CD4-positive, alpha-beta T cell treated with Interleukin-1 beta for 1 hour (primary cell): ENCODE data around the gene ARHGAP31.

ENCODE experiments used
- DNase-seq, 2 donors: peaks; one replicate each; pipeline ENCODE4 v3.0.0-alpha.2; 2020 to 2022

Gene ARHGAP31

GRCh38 chr3:119396870-119397269 lies 102.7 kb downstream of the ARHGAP31 start:
- no peak for DNase-seq

- DNase-seq: no peak
Measured at GRCh38 chr3:119400466-119400865, 106.3 kb downstream of the ARHGAP31 start.

DNA sequence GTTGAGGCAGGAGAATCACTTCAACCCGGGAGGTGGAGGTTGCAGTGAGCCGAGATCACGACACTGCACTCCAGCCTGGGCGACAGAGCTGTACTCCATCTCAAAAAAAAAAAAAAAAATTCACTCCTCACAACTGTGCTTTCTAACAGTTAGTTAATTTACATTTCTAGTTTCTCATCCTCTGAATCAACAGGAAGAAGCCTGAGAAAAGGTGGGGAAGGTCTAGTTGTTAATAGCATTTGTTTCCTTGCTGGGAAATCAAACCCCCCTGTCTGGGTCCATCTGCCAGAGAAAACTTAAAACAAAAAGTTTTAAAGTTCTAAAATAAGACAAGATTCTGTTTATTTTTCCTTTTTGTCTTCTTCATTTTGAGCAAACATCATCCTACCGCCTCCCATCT lies 106.9 kb downstream of the ARHGAP31 start:
- no peak for DNase-seq

DNA sequence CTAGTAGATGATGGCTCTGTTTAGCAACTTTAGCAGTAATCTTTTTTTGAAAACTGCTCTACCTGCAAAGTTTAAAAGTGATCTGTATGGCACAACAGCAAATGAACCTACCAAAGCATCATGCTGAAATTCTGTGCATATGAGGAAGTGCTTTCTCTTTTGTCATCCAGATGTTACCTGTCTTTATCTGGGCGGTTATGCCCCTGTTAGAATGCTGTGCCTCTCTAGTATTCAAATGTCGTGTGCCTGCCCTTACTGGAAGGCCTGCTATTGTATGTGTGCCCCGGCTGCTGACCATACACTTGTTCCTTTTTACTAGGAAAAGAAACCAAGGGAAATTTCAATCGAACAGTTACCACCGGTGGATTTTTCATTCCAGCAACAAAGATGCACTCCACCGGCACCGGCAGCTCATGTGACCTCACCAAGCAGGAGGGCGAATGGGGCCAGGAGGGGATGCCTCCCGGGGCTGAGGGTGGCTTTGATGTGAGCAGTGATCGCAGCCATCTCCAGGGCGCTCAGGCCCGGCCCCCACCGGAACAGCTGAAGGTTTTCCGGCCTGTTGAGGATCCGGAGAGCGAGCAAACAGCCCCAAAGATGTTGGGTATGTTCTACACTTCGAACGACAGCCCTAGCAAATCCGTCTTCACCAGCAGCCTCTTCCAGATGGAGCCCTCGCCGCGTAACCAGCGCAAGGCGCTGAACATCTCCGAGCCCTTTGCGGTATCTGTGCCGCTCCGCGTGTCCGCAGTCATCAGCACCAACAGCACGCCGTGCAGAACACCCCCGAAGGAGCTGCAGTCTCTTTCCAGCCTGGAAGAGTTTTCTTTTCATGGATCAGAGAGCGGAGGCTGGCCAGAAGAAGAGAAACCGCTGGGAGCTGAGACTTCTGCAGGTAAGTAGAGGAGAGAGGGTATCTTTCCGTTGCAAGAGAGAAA lies 107.6 kb downstream of the ARHGAP31 start:
- no peak for DNase-seq

DNA sequence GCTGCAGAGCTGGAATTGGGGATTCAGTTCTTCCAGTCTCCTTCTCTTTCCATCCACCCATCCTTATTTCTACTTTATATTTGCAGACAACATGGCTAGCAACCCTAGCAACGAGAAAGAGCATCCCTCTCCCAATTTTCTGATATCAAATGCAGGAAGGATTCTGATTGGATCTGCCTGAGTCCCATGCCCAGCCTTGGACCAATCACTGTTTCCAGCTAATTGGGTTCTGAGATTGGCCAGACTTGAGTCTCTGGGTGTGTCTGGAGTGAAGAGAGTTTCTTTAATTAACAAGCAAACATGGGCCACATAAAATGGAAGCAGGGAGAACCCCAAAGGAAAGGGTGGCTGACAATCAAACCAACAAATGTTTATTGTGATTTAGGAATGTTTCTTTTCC lies 108.6 kb downstream of the ARHGAP31 start:
- DNase-seq: no peak

DNA sequence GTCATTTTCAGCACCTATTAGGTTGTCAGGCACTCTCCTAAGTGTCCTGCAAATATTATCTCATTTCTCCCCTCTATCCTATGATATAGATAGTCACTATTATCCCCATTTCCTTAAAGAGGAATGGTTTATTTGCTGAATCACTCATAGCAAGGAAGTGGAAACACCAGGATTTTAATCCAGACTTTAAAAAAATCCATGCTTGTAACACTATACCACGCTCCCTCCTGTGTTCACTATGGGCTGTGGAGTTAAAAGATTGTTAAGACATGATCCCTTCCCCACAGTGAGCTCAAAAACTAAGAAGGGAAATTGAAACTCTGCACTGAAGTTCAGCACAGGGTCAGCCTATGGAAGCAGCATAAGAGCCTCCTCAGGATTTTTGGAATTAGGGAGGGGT lies 109.0 kb downstream of the ARHGAP31 start:
- DNase-seq: no peak

GRCh38 chr3:119405315-119405714 lies 111.1 kb downstream of the ARHGAP31 start:
- DNase-seq: no peak

GRCh38 chr3:119408243-119408950 lies 114.2 kb downstream of the ARHGAP31 start:
- DNase-seq: no peak

GRCh38 chr3:119409844-119410243 lies 115.7 kb downstream of the ARHGAP31 start:
- DNase-seq: no peak

DNA sequence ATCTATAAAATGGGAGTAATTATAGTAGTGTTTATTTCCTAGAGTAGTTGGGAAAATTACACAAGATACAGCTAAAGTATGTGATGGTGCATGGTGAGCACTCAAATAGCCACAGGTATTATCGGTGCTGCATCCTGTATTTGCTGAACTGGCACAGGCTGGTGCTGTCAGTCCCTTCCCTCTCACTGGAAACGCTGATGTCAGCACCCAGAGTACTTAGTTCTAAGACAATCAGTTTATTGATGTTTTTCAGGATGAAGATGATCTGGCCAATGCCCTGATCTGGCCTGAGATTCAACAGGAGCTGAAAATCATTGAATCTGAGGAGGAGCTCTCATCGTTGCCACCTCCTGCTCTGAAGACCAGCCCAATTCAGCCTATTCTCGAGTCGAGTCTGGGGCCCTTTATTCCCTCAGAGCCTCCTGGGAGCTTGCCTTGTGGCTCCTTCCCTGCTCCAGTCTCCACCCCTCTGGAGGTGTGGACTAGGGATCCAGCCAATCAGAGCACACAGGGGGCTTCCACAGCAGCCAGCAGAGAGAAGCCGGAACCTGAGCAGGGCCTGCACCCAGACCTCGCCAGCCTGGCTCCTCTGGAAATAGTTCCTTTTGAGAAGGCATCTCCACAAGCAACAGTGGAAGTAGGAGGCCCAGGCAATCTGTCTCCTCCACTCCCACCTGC lies 119.6 kb downstream of the ARHGAP31 start:
- no peak for DNase-seq

GRCh38 chr3:119416873-119417272 lies 122.7 kb downstream of the ARHGAP31 start:
- no peak for DNase-seq

GRCh38 chr3:119417771-119418512 lies 123.8 kb downstream of the ARHGAP31 start:
- DNase-seq: no peak

DNA sequence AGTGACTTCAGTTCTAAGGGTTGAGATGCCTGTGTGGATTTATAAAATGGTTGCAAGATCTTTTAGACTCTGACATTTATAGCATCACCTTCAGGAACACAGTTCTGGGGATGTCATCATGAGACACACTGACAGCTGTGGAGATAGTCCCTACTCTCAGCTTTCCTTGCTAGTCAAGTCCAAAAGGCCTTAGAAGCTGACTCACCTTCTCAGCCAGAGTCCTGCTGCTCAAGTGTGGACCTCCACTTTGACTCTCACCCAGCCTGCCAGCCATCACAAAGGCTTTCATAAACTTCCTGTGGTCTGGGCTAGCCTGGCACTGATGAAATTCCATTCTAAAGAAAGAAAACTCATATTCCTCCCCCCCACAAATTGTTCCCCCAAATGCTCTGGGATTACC lies 124.5 kb downstream of the ARHGAP31 start:
- no peak for DNase-seq

DNA sequence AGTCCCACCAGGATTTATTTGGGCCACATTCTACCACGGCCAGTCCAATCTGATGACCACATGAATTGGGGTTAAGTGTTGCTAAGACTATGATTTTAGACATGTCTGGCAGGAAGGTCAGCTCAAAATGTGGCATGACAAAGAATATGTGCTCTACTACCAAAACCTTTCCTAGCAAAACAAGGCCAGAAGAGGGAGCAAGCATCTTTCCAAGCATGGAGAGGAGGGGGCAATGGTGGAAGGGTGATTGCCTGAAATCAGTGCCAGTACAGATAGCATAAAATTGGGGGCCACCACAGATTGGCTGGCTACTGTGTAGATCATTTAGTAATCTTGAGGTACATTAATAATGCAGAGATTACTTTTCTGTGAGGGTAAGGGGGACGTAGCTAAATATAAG lies 126.0 kb downstream of the ARHGAP31 start:
- DNase-seq: no peak

GRCh38 chr3:119427669-119428068 lies 133.5 kb downstream of the ARHGAP31 start:
- no peak for DNase-seq

DNA sequence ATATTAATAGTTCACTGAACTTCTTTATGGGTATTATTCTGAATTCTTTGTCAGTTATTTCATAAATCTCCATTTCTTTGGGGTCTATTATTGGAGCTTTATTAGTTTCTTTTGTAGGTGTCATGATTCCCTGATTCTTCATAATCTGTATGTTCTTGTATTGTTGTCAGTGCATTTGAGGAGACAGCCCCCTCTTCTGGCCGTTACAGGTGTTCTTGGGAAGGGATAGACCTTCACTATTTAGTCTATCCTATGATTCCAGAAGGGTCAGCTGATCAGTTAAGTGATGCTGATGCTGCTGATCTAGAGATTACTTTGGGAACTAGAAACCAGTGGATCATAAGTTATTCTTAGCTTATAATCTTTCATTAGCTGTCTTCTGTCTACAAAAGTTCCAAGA lies 134.4 kb downstream of the ARHGAP31 start:
- no peak for DNase-seq

DNA sequence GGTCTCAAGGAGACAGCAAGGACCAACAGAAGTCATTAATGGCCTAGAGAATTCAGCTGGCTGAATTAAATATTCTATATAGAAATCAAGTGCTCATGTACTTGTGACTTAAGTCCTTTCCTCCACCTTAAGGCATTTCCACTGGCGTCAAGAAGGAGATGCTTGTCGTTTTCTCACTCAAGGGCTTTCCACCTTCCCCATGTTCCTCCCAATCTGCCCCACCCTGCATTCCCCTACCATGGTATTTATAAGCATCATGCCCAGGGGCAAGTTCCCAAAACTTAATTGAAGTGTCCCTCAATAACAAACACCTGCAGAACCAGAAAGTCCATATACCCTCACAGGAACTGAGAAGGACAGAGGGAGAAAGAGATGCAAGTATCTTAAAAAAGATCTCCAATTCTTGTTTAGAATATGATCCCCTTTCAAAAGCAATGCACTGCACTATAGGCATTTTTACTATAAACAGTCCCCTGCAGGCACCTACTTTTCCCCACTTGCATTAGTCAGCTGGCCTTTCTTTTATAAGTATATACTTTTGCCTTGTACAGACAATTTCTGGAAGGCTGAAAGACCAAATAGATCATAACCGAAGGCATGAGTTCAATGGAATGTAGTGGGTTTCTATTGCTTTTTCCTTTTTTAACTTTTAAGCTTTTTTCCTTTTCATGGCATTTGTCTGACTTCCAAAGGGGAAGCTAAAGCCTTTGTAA lies 139.6 kb downstream of the ARHGAP31 start:
- no peak for DNase-seq

- no peak for DNase-seq
Measured at GRCh38 chr3:119434703-119435102, 140.5 kb downstream of the ARHGAP31 start.

- no peak for DNase-seq
Measured at GRCh38 chr3:119436977-119437376, 142.8 kb downstream of the ARHGAP31 start.

GRCh38 chr3:119437691-119438258 lies 143.6 kb downstream of the ARHGAP31 start:
- no peak for DNase-seq

DNA sequence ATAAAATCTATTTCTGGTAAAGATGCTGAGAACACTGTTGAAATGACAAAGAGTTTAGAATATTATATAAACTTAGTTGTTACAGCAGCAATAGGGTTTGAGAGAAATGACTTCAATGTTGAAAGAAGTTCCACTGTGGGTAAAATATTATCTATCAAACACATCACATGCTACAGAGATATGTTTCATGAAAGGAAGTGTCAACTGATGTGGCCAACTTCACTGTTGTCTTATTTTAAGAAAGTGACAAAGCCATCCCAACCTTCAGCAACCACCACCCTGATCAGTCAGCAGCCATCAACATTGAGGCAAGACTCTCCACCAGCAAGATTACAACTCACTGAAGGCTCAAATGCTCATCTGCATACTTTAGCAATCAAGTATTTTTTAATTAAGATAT lies 149.0 kb downstream of the ARHGAP31 start:
- no peak for DNase-seq

DNA sequence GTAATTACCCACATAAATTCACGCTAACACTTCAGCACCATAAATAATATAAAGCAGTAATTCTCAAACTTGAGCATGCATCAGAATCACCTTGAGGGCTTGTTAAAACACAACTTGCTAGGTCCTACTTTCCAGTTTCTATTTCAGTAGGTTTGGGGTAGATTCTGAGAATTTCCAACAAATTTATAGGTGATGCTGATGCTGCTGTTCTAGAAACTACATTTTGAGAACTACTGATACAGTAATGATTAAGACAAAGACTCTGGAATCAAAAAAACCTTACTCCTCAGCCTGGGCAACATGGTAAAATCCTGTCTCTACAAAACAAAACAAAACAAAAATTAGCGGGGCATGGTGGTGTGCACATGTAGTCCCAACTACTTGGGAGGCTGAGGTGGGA lies 150.4 kb downstream of the ARHGAP31 start:
- DNase-seq: no peak
